Measurements from ENCODE around the gene NHSL1.

NHSL1 gene

DNA sequence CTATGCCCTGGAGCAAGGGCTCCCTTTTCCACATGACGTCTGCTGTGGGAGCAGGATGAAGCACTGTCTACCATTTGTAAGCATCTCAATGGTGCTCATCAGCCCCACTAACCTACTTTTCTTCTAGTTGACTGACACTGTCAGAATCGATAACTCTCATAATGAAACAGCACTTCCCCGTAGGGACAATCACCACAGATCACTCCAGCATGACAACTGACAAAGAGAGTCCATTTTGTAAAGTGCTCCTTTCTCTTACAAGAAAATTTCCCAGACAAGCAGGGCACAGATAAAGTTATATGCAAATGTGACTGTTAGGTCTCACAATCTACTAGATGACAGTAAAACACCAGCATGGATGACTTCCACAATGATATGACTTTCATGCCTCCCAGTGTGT lies 48.8 kb downstream of the NHSL1 start:
- TF ChIP-seq POLR2AphosphoS5 (IDR thresholded peaks at IDR 0.05; ENCODE audit: low read depth, low read length) (no peak; the same call in 1 of the 2 replicates), SIN3A (IDR thresholded peaks at IDR 0.05; ENCODE audit: borderline replicate concordance, insufficient read depth, low read length) (no peak), REST (IDR thresholded peaks at IDR 0.05; ENCODE audit: insufficient read depth in 1 of 2, low read depth in 2 of 2, low read length in 2 of 2) (no peak), FOXP2 (optimal IDR thresholded peaks at IDR 0.05; ENCODE audit: borderline replicate concordance, extremely low read depth, extremely low read length, insufficient read depth) (no peak), TAF1 (IDR thresholded peaks at IDR 0.05; ENCODE audit: borderline replicate concordance, insufficient read depth, low read length) (no peak)

DNA sequence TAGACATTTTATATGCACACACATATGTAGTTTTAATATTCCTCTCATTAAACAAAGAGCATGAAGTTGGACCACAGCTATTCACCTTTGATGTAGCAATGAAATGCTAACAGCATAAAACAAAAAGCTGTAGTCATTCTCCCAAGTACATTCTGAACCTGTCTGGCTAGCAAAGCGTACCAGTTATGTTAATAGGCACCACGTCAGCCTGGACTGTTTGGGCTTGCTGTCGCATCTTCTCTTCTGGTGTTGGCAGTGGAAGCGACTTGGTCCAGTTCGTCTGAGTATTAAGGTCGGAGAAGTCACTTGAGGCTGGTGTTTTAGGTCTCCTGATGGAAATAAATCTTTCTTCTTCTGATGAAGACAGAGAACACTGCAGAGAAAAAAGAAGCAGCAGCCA lies 52.5 kb downstream of the NHSL1 start:
- no peak for TF ChIP-seq TAF1 (IDR thresholded peaks at IDR 0.05; ENCODE audit: borderline replicate concordance, insufficient read depth, low read length)
- no peak for TF ChIP-seq SIN3A (IDR thresholded peaks at IDR 0.05; ENCODE audit: borderline replicate concordance, insufficient read depth, low read length)
- no peak for TF ChIP-seq FOXP2 (optimal IDR thresholded peaks at IDR 0.05; ENCODE audit: borderline replicate concordance, extremely low read depth, extremely low read length, insufficient read depth)
- TF ChIP-seq POLR2AphosphoS5 (IDR thresholded peaks at IDR 0.05; ENCODE audit: low read depth, low read length): no peak
- no peak for TF ChIP-seq REST (IDR thresholded peaks at IDR 0.05; ENCODE audit: insufficient read depth in 1 of 2, low read depth in 2 of 2, low read length in 2 of 2)

DNA sequence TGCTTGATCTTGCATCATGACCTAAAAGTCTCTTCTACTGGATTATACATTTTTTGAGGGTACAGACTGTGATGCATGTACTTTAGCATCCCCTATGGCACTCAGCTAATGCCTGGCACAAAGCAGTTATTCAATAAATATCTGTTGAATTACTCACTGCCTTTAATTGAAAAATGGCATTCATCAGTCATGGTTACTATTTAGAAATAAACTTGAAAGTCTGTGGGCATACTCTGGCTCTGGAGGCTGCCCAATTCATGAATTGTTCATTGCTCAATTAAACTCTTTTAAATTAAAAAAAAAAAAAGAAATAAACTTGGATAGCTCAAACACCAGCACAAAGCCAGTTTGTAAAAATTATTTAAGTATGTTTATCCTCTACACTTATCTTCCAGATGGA lies 55.3 kb downstream of the NHSL1 start:
- TF ChIP-seq SIN3A (IDR thresholded peaks at IDR 0.05; ENCODE audit: borderline replicate concordance, insufficient read depth, low read length): no peak
- TF ChIP-seq TAF1 (IDR thresholded peaks at IDR 0.05; ENCODE audit: borderline replicate concordance, insufficient read depth, low read length): no peak
- TF ChIP-seq REST (IDR thresholded peaks at IDR 0.05; ENCODE audit: insufficient read depth in 1 of 2, low read depth in 2 of 2, low read length in 2 of 2): no peak
- no peak for TF ChIP-seq FOXP2 (optimal IDR thresholded peaks at IDR 0.05; ENCODE audit: borderline replicate concordance, extremely low read depth, extremely low read length, insufficient read depth)
- no peak for TF ChIP-seq POLR2AphosphoS5 (IDR thresholded peaks at IDR 0.05; ENCODE audit: low read depth, low read length)

- TF ChIP-seq SIN3A (IDR thresholded peaks at IDR 0.05; ENCODE audit: borderline replicate concordance, insufficient read depth, low read length) (no peak), TAF1 (IDR thresholded peaks at IDR 0.05; ENCODE audit: borderline replicate concordance, insufficient read depth, low read length) (no peak), FOXP2 (optimal IDR thresholded peaks at IDR 0.05; ENCODE audit: borderline replicate concordance, extremely low read depth, extremely low read length, insufficient read depth) (no peak), POLR2AphosphoS5 (IDR thresholded peaks at IDR 0.05; ENCODE audit: low read depth, low read length) (no peak), REST (IDR thresholded peaks at IDR 0.05; ENCODE audit: insufficient read depth in 1 of 2, low read depth in 2 of 2, low read length in 2 of 2) (no peak)
These were observed 56.6 kb downstream of the NHSL1 start for GRCh38 chr6:138442663-138443062.

GRCh38 chr6:138441965-138442364 lies 57.3 kb downstream of the NHSL1 start:
- no peak for TF ChIP-seq POLR2AphosphoS5 (IDR thresholded peaks at IDR 0.05; ENCODE audit: low read depth, low read length)
